Measurements from ENCODE around the gene NGEF.

Gene NGEF

DNA sequence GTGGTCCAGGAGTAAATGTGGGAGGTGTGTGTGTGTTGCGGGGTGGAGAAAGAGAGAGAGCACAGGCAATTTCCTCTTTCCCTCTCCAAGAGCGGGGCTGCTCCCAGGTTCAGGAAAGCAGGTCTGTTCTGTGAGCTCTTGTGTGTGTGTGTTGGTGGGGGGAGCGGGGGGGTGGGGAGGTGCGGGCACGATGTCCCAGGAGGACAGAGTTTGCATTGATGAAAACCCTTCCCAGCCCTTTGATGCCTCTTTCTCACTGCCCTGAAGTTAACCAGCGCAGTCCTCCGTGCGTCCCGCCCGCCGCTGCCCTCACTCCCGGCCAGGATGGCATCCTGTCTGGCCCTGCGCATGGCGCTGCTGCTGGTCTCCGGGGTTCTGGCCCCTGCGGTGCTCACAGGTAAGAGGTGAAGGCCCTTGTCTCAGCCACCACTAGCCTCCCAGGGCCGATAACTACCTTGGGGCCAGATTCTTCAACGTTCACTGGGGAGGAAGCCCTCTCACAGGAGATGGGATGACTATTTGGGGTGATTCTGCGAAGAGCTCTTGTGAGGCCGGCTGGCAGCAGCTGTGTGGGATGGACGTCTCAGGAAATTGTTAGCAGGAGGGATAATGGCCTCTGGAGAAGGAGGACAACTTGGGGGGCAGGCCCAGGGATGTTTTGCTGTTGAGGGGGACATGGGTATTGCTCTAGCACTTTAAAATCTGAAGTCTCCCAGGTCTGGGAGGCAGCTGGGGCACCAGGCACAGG, 142.9 kb downstream of the NGEF start, which contains the start of gene SNORC:
SNORC (plus strand) TSS at position 247 of the 748 bp plus-strand sequence; CDS start at position 325, 78 bp downstream.
- no peaks in the 10 kb centered on the region for H3K4me1 Mint-ChIP-seq

DNA sequence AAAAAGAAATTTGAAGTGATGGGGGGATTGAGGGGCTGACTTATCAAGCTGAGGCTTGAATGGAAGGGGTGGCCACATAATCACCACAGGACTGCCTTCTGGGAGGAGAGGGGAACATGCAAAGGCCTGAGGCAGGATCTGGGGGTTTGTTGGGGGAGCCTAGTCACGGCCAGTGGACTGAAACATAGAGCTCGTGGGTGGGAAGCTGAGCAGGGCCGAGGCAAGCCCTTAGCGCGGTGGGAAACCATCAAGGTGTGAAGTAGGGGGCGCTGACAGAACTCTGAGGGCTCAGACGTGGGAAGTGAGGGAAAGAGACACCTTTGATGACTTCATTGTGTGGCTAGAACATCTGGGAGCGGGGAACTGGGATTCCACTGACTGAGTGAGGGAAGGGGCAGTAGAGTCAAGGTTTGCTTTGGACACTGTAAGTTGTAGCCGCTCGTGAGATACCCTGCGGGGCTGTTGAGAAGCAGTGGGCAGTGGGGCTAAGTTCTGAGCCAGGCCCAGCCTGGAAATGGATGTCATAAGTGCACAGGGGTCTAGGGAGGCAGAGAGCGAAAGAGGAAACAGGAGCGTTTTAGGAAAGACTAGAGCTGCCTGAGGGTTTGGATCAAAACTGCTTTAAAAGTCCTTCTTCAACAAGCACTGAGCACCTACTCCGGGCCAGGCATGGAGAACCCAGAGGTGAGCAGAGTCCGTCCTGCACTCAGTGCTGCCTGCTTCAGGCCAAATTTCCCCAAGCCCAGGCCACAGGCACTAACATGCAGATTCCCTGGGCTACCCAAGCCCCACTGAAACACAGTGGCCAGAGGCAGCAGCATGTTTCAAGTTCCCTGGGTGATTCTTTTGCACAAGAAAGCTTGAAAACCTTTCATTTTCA, 143.7 kb downstream of the NGEF start:
- H3K9me3 Mint-ChIP-seq, result no peaks in the 10 kb centered on the region
- TF ChIP-seq CTCF (IDR thresholded peaks at IDR 0.05; ENCODE audit: unreplicated experiment in 3 of 3), result no peak
- no peak overlapping the region for H3K27ac Mint-ChIP-seq
- peaks cover 5% of the 10 kb centered on the region for H3K27me3 Mint-ChIP-seq (ENCODE audit: low read depth)
- no peak overlapping the region for H3K4me3 Mint-ChIP-seq
- H3K36me3 Mint-ChIP-seq (ENCODE audit: low read depth), result no peaks in the 10 kb centered on the region
- no peaks in the 10 kb centered on the region for H3K4me1 Mint-ChIP-seq

More for the DNA sequence above, 142.9 kb downstream of the NGEF start, which contains the start of gene SNORC:
- no peak for TF ChIP-seq CTCF (IDR thresholded peaks at IDR 0.05; ENCODE audit: unreplicated experiment in 3 of 3)
- Mint-ChIP-seq H3K9me3 (no peaks in the 10 kb centered on the region), H3K4me3 (no peak within 1 kb of the TSS), H3K27ac (no peak within 1 kb of the TSS), H3K27me3 (ENCODE audit: low read depth) (peaks cover 13% of the 10 kb centered on the region), H3K36me3 (ENCODE audit: low read depth) (no peaks in the 10 kb centered on the region)

- H3K27me3 Mint-ChIP-seq (ENCODE audit: low read depth), result peaks cover 4% of the 10 kb centered on the region
- no peak overlapping the region for H3K4me3 Mint-ChIP-seq
- no peak overlapping the region for H3K27ac Mint-ChIP-seq
- H3K4me1 Mint-ChIP-seq, result no peaks in the 10 kb centered on the region
- H3K36me3 Mint-ChIP-seq (ENCODE audit: low read depth), result peaks cover 4% of the 10 kb centered on the region
- TF ChIP-seq CTCF (IDR thresholded peaks at IDR 0.05; ENCODE audit: unreplicated experiment in 3 of 3), result no peak
- no peaks in the 10 kb centered on the region for H3K9me3 Mint-ChIP-seq
These were observed 147.0 kb downstream of the NGEF start for GRCh38 chr2:232866104-232866503.

- Mint-ChIP-seq H3K27me3 (ENCODE audit: low read depth) (peaks cover 1% of the 10 kb centered on the region), H3K36me3 (ENCODE audit: low read depth) (peaks cover 12% of the 10 kb centered on the region), H3K4me3 (no peak overlapping the region), H3K4me1 (no peaks in the 10 kb centered on the region), H3K27ac (no peak overlapping the region), H3K9me3 (no peaks in the 10 kb centered on the region)
- no peak for TF ChIP-seq CTCF (IDR thresholded peaks at IDR 0.05; ENCODE audit: unreplicated experiment in 3 of 3)
These were observed 147.9 kb downstream of the NGEF start for GRCh38 chr2:232865165-232865564.

- Mint-ChIP-seq H3K27ac (no peak overlapping the region), H3K4me1 (no peaks in the 10 kb centered on the region), H3K36me3 (ENCODE audit: low read depth) (peaks cover 21% of the 10 kb centered on the region), H3K27me3 (ENCODE audit: low read depth) (no peaks in the 10 kb centered on the region), H3K4me3 (no peak overlapping the region), H3K9me3 (no peaks in the 10 kb centered on the region)
- no peak for TF ChIP-seq CTCF (IDR thresholded peaks at IDR 0.05; ENCODE audit: unreplicated experiment in 3 of 3)
These were observed 149.1 kb downstream of the NGEF start for GRCh38 chr2:232863996-232864395.

Data from nephron (organoid).